ENCODE measurements around the gene CDH23. TPM values are rescaled to one million over a fixed set of nuclear protein-coding genes. Genes with fewer than 3 reads are reported as not detected.

Gene CDH23
- total and polyA plus RNA-seq, 2 donors (not counting 1 experiment from before 2014, with no cell fraction given): 0.01 to 0.17 TPM

GRCh38 chr10:71692598-71693306, 296.0 kb downstream of the CDH23 start:
- DNase-seq (ENCODE audit: low read depth in 2 of 2): no peak
- H3K9me3 ChIP-seq (ENCODE audit: control insufficient read depth, insufficient read depth, low read depth, low read length): no peaks in the 10 kb centered on the region
- H3K4me3 ChIP-seq (replicated peaks in 1 of 4; ENCODE audit: control extremely low read depth in 1 of 4, insufficient read depth in 1 of 4, low read depth in 3 of 4, low read length in 4 of 4): no peak overlapping the region
- no peak overlapping the region for H3K27ac ChIP-seq (ENCODE audit: insufficient read depth, low read length)
- no peak overlapping the region for H3K4me2 ChIP-seq (ENCODE audit: extremely low read depth, insufficient read depth, low read length)
- H3K36me3 ChIP-seq (ENCODE audit: control insufficient read depth, insufficient read depth, low read length): no peaks in the 10 kb centered on the region
- TF ChIP-seq EZH2 (IDR thresholded peaks at IDR 0.05; ENCODE audit: low read length, missing control alignments): no peak
- H2AFZ ChIP-seq (ENCODE audit: low read length): no peak overlapping the region
- no peaks in the 10 kb centered on the region for H3K4me1 ChIP-seq (ENCODE audit: control insufficient read depth, extremely low read depth, insufficient read depth, low read length)
- no peaks in the 10 kb centered on the region for H3K27me3 ChIP-seq (ENCODE audit: control insufficient read depth, insufficient read depth, low read length)
- H3K79me2 ChIP-seq (ENCODE audit: control insufficient read depth, insufficient read depth, low read length): no peaks in the 10 kb centered on the region
- H3K9ac ChIP-seq (ENCODE audit: insufficient read depth, low read length): no peak overlapping the region
- no peaks in the 10 kb centered on the region for H4K20me1 ChIP-seq (ENCODE audit: control insufficient read depth, extremely low read depth, insufficient read depth, low read length)

GRCh38 chr10:71693377-71693776, 296.7 kb downstream of the CDH23 start:
- Histone ChIP-seq H4K20me1 (ENCODE audit: control insufficient read depth, extremely low read depth, insufficient read depth, low read length) (no peaks in the 10 kb centered on the region), H3K79me2 (ENCODE audit: control insufficient read depth, insufficient read depth, low read length) (no peaks in the 10 kb centered on the region), H3K4me3 (replicated peaks in 1 of 4; ENCODE audit: control extremely low read depth in 1 of 4, insufficient read depth in 1 of 4, low read depth in 3 of 4, low read length in 4 of 4) (no peak overlapping the region), H3K36me3 (ENCODE audit: control insufficient read depth, insufficient read depth, low read length) (no peaks in the 10 kb centered on the region), H2AFZ (ENCODE audit: low read length) (no peak overlapping the region), H3K9ac (ENCODE audit: insufficient read depth, low read length) (no peak overlapping the region), H3K9me3 (ENCODE audit: control insufficient read depth, insufficient read depth, low read depth, low read length) (no peaks in the 10 kb centered on the region), H3K4me2 (ENCODE audit: extremely low read depth, insufficient read depth, low read length) (no peak overlapping the region), H3K4me1 (ENCODE audit: control insufficient read depth, extremely low read depth, insufficient read depth, low read length) (no peaks in the 10 kb centered on the region), H3K27me3 (ENCODE audit: control insufficient read depth, insufficient read depth, low read length) (no peaks in the 10 kb centered on the region), H3K27ac (ENCODE audit: insufficient read depth, low read length) (no peak overlapping the region)
- DNase-seq (ENCODE audit: low read depth in 2 of 2): peak in 1 of 2 donors; percentile 6
- TF ChIP-seq CTCF (conservative IDR thresholded peaks at IDR 0.05 in 1 of 2, IDR thresholded peaks at IDR 0.05 in 1 of 2; ENCODE audit: low read depth in 1 of 2, low read length in 2 of 2): no peak
- TF ChIP-seq EZH2 (IDR thresholded peaks at IDR 0.05; ENCODE audit: low read length, missing control alignments): no peak

GRCh38 chr10:71694039-71694501, 297.4 kb downstream of the CDH23 start:
- H3K9me3 ChIP-seq (ENCODE audit: control insufficient read depth, insufficient read depth, low read depth, low read length): no peaks in the 10 kb centered on the region
- H2AFZ ChIP-seq (ENCODE audit: low read length): no peak overlapping the region
- H3K4me3 ChIP-seq (replicated peaks in 1 of 4; ENCODE audit: control extremely low read depth in 1 of 4, insufficient read depth in 1 of 4, low read depth in 3 of 4, low read length in 4 of 4): no peak overlapping the region
- H3K27ac ChIP-seq (ENCODE audit: insufficient read depth, low read length): no peak overlapping the region
- TF ChIP-seq CTCF (conservative IDR thresholded peaks at IDR 0.05 in 1 of 2, IDR thresholded peaks at IDR 0.05 in 1 of 2; ENCODE audit: low read depth in 1 of 2, low read length in 2 of 2) (no peak), EZH2 (IDR thresholded peaks at IDR 0.05; ENCODE audit: low read length, missing control alignments) (no peak)
- no peaks in the 10 kb centered on the region for H3K27me3 ChIP-seq (ENCODE audit: control insufficient read depth, insufficient read depth, low read length)
- no peaks in the 10 kb centered on the region for H4K20me1 ChIP-seq (ENCODE audit: control insufficient read depth, extremely low read depth, insufficient read depth, low read length)
- H3K9ac ChIP-seq (ENCODE audit: insufficient read depth, low read length): no peak overlapping the region
- H3K36me3 ChIP-seq (ENCODE audit: control insufficient read depth, insufficient read depth, low read length): no peaks in the 10 kb centered on the region
- H3K4me1 ChIP-seq (ENCODE audit: control insufficient read depth, extremely low read depth, insufficient read depth, low read length): no peaks in the 10 kb centered on the region
- DNase-seq (ENCODE audit: low read depth in 2 of 2): no peak
- no peaks in the 10 kb centered on the region for H3K79me2 ChIP-seq (ENCODE audit: control insufficient read depth, insufficient read depth, low read length)
- no peak overlapping the region for H3K4me2 ChIP-seq (ENCODE audit: extremely low read depth, insufficient read depth, low read length)

Data from fibroblast of lung (primary cell).